SW 1271 (cell line): ENCODE results near the gene ATP10A.

ENCODE experiments used
- DNase-seq, 2 experiments: peaks; one replicate each; lab custom pipeline; 2025; lab: John Stamatoyannopoulos, UW

The ATP10A gene

DNA sequence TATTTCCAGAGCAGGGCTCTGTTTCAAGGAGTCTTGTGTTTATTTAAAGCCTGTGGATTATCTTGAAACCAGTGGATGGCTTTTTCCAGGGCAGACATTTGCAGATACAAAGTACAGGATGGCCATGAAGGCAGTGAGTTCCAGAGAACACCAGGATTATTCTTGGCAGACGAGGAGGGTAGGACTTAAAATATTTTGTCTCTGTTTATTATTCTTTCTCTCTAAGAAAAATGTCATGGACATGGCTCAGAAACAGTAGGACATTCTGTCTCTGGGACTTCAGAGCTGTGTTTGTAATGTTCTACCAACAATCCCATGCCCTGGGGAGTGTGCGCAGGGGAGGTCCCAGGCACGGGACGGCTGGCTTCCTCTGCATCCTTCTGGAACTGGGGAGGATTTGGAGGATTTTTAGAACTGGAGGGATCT lies 125.9 kb downstream of the ATP10A start:
- DNase-seq, result no peak

DNA sequence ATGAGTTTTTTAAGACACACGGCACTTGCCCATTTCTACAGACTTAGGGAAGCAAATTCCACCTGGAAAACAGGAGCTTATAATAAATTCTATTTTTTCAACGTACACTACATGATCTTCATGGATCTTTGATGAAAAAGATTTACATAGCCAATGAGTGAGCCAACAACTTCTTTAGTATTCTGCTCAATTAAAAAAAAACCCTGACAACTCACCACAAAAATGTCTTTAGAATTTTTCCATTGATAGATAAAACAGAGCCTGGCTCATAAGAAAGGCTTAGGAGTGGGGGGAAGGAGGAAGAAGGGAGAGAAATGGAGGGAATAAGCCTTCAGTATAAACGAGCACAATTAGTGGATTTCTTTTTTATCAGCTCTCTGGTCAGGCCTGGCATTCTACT lies 126.7 kb downstream of the ATP10A start:
- DNase-seq, result no peak

DNA sequence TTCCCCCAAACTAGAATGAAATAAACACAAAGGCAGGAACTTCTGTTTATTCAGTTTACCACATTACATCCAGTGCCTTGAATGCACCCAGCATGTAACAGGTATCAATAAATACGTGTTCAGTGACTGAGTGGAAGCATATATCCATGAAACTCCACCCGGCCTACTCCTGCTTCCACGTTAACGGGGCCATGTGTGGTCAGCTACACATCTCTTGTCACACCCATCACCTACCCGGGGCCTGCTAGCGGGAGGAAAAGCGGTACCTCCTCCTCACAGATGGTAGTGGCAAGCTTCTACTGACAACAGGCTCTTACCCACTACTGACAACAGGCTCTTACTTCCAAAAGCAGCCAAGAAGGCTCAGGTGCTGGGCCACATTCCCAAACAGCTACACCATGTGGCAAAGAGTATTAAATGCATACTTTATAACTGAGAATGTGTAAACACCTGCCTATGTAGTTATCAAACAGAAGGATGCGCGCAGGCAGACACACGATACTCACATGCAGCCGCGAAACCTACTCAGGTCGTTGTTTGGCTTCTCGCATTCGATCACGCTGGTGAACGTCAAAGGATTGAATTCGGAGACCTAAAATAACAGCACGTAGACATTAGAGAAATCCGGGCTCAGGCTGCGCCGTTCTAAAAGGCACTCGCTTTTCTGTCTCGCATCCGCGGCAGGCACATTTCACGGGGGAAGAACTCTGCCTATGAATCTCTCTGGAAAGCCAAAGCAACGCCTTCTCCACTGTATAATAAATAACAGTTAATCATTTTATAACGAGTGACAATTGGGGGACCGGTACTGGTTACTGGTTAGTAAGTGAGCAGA lies 127.4 kb downstream of the ATP10A start:
- DNase-seq, result no peak

DNA sequence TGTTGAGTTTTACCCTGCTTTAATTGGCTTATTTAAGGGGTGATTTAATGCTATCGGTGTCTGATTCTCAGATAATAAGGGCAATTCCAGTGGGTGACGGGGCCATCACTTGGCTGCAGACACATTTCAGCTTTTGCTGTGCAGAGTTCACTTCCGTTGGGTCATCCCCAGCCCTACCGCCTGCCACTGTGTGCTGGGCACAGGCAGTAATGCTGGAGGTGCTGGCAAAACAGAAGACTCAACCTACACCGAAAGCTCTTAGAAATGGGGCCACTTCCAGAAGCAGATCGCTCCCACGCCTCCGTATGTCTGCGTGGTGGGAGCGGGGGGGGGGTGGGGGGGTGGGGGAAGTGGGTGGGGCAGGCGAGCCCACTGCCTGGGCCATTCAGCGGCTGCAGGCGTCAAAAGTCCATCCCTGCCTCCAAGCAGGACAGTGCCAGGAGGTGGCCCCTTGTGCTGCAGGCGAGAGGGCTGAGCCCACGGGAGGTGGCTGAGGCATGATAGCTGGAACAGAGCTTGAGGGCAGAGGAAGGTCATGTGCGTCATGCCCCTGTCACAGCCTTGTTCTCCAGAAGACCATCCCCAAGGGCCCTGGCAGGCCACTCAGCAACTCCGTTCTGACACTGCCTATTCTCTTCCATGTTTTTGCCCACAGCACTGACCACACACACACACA lies 128.3 kb downstream of the ATP10A start:
- no peak for DNase-seq

DNA sequence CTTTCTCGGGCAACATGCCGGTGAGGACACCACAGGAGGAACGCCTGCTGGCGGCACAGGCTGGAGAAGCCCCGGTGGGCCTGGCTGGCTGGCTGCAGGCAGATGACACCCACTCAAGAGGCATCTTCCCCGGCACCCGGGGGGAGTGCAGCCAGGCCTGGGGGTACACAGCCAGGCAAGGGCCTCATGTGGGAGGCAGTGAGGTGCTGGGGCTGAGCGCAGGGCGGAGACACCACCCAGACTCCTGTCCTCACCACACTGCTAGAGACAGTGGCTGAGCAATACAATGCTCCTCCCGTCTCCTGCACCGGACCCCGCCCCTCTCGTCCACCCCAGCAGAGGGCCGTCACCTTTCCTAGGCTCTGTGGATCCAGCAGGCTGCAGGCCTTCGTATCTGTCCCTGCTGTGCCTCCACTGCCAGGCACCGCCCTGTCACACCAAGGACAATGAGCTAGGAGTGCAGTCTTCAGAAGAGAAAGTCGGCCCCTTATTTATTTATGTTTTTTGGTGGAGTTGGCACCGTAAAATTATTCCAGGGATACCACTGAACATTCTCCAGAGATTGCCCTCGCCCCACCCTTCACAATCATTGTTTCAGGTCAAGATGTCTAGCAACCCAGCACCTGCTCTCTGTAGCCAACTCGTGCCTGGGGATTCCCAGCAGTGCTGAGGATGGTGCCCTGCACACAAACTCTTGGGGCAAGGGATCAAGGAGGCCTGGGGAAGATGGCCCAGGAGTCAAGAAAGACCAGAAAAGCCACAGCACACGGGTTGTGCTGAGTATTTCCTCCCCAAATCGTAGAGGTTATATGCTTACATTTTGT lies 129.1 kb downstream of the ATP10A start:
- DNase-seq, result no peak

DNA sequence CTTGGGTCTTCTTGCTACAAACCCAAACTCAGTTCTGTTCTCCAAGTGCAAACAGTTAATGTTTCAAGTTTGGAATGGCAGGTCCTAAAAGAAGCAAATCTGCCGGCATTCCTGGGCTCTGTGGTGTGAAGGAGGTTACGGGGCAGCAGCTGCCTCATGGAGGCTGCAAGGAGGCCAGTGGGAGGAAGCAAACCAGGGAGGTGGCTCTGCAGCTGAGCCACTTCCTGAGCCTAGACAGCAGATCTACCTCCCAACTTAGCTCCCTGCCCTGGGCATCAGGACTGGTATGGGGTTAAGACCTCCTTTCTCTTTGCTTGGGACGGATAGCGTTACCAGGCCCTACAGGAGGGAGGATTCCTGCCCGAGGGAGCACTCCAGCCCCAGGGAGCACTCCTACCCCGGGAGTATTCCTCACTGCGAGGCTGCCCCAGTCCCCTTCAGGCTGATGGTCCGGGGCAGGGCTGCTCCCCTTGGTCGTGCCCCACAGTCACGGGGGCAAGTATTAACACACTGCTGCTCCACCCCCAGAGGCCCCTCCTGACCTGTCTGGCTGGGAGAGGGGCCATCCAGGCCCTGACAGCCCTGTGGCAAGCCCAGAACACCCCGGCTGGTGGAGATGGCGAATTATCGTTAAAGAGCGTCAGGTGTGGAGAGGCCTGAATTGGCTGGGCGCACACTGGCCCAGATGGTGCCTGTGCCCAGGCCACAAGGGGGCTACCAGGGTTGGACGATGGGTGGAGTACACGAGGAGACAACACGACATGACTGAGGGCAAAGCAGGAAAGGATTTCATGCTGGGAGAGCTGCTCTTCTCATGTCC lies 129.9 kb downstream of the ATP10A start:
- DNase-seq, result no peak

DNA sequence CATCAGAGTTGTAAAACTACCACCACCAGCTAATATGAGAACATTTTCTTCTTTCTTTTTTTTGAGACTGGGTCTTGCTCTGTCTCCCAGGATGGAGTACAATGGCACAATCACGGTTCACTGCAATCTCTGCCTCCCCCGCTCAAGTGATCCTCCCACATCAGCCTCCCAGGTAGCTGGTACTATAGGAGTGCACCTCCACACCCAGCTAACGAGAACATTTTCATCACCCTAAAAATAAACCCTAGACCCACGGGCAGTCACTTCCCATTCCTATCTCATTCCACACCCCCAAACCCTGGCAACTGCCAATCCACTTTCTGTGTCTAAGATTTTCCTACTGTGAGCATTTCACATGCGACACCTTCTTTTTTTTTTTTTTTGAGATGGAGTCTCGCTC lies 130.9 kb downstream of the ATP10A start:
- no peak for DNase-seq

DNA sequence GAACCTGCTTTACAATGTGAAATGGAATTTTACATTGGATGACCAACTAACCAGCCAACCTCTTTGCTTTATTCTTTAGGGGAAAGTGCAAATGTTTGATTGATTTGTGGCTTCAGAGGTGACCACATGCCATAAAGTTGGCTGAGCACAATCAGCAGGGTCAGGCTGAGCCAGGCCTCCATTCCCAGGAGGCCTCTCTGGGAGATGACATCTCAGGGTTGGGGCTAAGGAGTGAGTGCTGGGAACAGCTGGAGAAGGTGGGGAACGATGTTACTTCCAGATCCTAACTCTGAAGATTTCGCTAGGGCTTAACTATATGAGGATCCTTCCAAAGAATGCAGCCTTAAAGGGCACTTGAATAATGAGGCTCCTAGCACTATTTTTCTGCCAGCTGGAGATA lies 131.7 kb downstream of the ATP10A start:
- DNase-seq, result no peak

DNA sequence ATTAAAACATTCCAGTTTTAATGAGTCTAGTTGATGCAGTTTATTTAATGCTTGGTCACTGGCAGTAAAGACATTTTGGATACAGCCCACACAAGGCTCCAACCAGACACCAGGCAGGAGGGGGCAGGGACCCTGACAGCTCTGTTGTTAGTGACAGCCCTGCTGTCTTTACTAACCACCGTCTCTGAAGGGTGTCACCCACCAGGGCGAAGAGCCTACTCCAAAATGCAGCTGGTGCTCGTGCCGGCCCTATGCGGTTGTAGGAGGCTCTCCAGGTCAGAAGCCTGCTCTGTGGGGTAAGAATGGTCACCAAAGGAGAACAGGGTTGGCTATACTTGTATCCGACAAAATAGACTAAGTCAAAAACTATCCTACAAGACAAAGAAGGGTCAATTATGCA lies 132.2 kb downstream of the ATP10A start:
- no peak for DNase-seq

DNA sequence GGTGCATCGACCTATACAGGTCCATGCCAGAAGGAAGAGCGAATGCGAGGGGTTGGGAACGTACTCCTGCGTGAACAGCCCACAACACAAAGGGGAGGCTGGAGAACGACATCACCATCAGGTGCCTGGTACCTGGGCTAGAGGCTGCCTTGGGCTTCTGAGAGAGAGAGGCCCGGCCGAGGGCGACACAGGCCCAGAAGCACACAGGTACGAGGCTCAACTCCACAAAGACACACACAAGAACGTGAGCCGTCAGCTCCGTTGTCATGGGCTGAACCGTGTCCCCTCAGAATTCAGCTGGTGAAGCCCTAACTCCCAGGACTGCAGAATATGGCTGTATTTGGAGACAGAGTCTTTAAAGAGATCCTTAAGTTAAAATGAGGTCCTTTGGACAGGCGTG lies 134.3 kb downstream of the ATP10A start:
- no peak for DNase-seq

DNA sequence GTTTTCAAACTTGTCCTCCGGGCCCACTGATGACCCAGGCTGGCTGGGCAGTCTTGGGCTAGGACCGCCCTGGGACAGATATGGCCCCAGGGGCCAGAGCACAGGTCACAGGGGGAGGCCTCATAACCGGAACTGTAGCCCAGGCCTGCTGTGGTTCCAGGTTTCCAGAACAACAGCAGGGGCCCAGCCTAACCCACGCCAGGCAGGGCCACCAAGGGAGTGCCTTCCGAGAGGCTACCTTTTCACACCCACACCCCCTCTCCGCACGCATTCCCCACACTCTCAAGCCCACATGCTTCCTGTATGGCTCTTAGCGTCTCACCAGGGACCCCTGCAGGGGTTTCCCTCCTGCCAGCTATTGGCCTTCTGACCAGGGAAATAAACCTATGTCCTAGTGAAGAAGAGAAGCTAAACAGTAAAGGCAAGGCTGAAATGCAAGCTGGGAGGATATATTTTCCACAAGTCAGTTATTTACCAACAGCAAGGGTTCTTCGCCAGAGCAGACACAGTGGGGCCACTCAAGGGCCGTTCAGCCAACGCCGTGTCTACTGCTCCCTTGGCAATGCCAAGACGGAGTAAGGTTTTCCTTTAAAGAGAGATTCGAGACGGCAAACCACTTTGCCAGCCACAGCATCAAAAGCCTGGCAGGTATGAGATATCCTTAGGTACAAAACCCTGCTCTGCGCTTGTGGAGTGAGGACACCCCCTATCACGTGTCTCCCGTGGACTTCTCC lies 135.1 kb downstream of the ATP10A start:
- no peak for DNase-seq

DNA sequence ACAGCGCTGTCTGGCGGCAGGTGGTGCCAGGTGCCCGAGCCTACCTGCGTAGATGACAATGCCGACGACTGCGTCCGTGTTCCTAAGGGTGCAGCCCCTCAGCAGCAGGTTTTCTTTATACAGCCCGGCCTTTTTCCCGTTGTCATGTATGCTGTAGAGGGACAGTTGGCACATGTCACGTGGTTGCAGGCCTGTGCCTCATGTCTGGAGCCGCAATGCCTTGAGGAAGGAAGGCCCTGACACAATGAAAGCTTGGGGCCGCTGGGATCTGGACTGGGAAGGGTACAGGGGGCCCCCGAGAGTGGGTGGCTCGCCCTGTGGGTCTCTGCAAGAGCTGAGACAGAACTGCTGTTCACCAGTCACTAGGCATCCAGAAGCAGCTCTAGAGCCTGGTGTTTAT lies 136.0 kb downstream of the ATP10A start:
- DNase-seq, result no peak

DNA sequence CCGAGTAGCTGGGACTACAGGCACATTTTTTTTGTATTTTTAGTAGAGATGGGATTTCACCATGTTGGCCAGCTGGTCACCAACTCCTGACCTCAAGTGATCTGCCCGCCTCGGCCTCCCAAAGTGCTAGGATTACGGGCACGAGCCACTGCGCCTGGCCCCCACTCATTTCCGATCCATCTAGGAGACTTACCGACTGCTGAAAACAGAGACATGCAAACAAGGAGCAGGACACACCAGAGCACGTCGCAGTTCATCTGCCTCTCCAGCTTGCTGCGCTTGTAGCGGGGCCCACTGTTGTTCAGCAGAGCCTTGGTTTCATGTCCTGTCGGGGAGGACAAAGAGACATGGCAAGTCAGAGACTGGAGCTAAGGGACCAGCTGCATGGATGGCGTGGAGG lies 137.4 kb downstream of the ATP10A start:
- no peak for DNase-seq

DNA sequence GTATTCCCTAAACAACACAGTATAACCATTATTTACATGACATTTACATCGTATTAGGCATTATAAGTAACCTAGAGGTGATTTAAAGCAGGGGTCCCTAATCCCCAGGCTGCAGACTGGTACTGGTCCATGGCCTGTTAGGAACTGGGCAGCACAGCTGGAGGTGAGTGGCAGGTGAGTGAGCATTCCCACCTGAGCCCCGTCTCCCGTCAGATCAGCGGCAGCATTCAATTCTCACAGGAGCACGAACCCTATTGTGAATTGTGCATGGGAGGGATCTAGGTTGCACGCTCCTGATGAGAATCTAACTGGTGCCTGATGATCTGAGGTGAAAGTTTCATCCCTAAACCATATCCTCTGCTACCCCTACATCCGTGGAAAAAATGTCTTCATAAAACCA lies 138.2 kb downstream of the ATP10A start:
- DNase-seq, result no peak

DNA sequence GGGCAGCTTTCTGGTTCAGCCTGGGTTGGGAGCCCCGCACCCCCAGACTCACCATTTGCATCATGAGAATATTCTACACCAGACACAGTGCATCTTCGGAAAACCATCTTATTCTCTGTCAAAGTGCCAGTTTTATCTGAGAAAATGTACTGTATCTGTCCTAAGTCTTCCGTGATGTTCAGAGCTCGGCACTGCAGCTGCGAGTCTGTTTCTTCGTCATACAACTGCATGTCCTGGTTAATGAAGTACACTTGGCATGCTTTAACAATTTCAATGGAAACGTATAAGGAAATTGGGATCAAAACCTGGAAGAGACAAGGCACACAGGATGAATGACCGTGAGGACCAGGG lies 141.5 kb downstream of the ATP10A start:
- DNase-seq, result no peak

DNA sequence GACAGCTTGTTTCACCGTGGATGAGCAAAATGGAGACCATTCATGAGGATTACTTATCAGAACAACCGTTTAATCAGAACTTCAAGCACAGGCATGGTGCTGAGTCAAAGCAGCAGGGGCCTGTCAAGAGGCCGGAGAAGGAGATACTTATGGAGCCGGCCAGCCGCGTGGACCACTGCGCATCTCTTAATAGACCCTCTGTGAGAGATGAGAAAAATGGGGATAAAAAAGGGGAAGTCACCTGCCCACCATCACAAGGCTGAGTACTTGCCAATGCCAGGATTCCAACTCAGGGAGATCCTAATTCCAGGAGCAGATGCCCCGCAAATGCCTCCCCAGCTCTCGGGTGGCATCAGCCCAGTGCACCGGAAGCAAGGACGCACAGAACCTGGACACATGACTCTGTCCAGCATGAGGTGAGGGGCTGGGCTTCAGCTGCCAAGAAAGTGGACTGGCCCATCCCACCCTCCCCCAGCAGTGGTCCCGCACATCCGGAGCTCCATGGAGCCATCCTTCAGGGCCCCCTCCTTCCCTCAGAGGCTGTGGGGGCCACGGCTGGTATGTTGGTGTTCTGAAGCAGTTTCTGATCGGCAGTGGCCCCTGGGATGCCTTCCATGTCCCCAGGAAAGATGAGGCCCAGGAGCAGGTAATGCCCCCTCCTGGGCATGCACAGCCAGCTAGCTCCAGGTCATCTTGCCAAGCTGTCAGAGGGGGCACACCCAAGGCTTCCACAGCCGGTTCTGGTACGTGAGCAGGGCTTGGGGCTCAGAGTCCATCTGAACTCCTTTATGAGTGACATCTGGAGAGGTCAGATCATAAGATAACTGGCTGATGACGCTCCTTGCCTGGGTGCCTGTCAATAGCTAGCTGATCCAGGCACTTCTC lies 143.8 kb downstream of the ATP10A start:
- no peak for DNase-seq

DNA sequence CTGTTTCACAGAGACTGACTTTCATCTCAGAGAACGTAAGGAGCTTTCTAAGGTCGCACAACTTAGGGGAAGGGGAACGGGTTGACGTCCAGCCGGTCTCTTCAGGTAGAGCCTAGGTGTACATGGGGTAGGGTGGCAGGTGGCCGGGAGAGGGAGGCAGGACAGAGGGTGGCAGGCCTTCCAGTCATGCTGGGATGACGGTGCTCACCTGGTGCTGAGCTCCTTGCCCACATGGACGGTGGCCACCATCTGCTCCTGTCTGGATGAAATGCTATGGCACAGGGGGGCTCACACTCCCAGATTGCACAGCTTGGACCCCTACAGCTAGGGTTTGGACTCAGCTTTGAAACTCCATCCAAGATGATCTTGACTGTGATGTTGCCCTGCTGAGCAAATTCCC lies 144.5 kb downstream of the ATP10A start:
- DNase-seq, result no peak

DNA sequence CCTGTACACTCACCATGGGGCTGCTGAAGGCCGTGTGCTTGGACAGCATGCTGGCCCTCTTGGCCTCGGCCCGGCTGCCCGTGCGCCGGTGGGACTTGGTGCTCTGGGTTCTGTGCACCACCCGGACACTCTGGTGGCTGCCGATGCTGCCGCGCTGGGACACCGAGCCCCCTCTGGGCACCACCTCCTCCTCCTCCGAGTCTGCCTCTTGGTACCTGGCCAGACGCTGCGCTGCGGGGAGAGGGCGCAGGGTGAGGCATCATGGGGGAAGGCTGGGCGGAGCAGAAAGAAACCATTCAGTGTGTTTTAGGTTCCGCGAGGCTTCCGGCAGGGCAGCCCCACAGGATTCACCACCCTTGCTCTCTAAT lies 145.0 kb downstream of the ATP10A start:
- DNase-seq, result no peak

DNA sequence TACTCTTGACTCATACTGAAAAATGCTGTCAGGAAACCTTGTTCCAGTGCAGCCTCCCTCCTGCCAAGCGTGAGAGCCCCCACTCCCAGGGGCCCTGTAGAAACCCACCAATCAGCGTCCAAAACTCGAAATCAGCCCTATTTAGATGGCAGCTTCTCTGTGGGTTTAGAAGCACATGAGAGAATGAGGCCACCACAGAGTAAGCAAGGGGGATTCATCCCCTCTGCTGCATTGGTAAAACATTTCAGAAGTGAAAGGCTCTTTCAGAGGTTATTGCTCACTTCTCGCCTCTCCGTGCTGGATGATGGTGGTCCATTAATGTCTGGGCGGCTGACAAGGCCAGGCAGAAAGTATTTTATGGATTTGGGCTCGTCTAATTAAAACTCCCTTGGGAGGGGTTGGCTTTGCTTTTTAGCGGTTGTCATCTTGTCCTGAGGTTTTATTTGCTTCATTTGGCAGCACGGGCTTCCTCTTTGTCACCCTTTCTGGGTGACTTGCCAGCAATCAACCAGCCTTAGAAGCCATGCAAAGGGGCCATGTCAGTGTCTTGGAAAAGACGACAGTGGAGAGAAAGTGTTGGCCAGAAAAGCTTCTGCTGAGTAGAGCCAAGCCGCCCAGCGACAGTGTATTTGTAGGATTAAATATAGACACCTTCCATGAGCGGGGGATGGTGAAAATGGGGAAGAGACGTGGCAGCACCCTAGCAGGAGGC lies 145.5 kb downstream of the ATP10A start:
- no peak for DNase-seq

DNA sequence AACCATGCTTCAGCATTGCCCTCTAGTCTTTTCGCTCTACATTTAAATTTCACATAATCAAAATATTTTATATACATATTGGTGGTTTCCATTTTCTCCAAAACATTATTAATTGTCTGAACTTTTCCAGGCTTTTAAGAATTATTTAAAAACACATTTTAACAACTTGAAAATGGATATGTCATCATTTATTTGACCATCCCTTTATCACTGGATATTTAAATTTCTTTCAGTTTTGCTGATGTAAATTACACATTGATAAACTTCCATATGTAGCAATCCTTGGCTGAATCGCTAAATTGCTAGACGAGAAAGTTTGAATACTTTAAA lies 146.0 kb downstream of the ATP10A start:
- DNase-seq, result no peak
